ENCODE measurements around the gene SNX27.
"Not testable (repeated sequence)": the region's sequence is repeated elsewhere in the genome, so short reads cannot be mapped to it uniquely, and the experiment has no call there.

The SNX27 gene

DNA sequence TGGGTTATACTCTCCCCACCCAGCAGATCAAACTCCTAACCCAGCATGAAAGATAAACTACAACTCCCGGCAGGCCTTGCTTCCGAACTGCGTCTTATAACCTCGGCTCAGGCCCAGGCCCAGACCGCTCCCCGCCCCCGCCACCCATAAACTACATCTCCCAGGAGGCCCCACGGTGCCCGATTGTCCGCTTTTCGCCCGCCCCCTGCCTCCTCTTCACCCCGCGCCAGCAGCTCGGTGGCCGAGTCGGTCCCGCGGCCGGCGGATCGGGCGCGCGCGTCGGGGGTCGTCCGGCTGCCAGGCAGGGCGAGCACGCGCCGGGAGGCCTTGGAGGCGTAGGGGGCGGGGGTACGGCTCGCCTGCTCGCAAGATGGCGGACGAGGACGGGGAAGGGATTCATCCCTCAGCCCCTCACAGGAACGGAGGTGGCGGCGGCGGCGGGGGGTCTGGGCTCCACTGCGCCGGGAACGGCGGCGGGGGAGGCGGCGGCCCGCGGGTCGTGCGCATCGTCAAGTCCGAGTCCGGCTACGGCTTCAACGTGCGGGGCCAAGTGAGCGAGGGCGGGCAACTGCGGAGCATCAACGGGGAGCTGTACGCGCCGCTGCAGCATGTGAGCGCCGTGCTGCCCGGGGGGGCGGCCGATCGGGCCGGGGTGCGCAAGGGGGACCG, at the start of gene SNX27:
TSS of gene SNX27 (plus strand) at position 219 of the 669 bp plus-strand sequence. CDS start at position 371, 152 bp downstream.
- peak; percentile 94 for DNase-seq

- no peak for DNase-seq
These were observed 49.2 kb upstream of the SNX27 start for GRCh38 chr1:151562661-151563060.

GRCh38 chr1:151563376-151563775, 48.5 kb upstream of the SNX27 start:
- no peak for DNase-seq

- DNase-seq, result peak; percentile 66
These were observed 46.2 kb upstream of the SNX27 start for GRCh38 chr1:151565502-151566189.

DNA sequence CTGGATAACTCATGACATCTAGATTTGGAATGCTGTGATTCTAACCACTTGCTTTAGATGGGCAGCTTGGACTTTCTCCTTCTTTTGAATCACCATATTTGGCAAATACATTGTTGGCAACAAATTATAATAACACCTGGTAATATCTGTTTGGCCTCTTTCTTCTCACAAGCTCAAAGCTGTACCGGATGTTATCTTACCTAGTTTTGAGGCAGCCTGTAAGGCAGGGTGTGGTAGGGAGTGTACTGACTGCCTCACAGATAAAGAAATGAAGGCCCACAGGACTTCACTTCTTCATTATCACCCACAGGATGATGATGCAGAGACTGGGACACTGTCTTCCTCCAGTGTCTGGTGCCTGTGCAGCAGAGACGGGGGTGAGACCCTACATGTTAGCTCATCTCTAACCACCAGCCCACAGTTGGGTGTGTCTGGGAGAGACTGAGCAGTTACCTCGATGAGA, 43.2 kb upstream of the SNX27 start:
- no peak for DNase-seq

GRCh38 chr1:151570819-151571218, 41.0 kb upstream of the SNX27 start:
- peak; percentile 73 for DNase-seq

GRCh38 chr1:151574575-151575529, 37.0 kb upstream of the SNX27 start:
- DNase-seq, result no peak

GRCh38 chr1:151577173-151577572, 34.7 kb upstream of the SNX27 start:
- no peak for DNase-seq

- DNase-seq, result no peak
These were observed 32.9 kb upstream of the SNX27 start for GRCh38 chr1:151578941-151579340.

- no peak for DNase-seq
These were observed 32.2 kb upstream of the SNX27 start for GRCh38 chr1:151579436-151580225.

GRCh38 chr1:151581451-151581850, 30.4 kb upstream of the SNX27 start:
- no peak for DNase-seq

GRCh38 chr1:151581921-151582320, 29.9 kb upstream of the SNX27 start:
- no peak for DNase-seq

DNA sequence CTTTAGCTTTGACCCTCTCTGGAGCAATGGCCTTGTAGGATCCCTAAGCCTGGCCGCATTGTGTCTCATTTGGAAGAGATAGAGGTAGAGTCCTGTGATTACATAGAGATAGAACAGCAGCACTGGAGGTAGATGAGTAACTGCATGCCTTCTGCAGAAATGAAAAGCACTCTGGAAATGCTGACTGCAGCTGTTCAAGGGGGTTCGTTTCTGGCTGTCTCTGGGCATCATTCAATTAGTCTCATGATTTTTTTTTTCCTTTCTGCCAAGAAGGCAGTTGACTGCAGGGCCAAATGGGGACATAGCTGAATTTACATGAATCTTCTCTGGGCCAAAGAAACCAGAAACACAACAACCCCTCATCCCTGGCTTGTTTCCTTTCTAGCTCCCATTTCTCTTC, 28.1 kb upstream of the SNX27 start:
- DNase-seq, result no peak

DNA sequence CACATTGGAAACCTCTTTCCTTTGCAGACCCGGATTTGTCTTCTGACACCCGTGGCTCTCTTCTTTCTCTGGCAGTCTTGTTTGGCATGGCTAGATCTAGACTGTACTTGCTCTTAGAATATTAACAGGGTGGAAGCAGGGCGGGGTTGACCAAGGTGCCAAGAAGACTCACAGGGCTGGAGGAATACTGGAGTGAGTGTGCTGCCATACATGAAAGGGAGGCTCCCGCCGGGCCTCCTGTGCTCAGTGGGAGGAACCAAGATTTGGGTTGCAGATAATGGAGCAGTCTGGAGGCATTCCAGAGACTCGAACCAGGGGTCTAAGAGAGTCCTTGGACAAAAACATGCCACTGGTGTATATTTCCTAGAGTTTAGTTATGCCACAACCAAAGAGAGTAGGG, 27.6 kb upstream of the SNX27 start:
- no peak for DNase-seq

- DNase-seq, result no peak
These were observed 27.1 kb upstream of the SNX27 start for GRCh38 chr1:151584780-151585179.

DNA sequence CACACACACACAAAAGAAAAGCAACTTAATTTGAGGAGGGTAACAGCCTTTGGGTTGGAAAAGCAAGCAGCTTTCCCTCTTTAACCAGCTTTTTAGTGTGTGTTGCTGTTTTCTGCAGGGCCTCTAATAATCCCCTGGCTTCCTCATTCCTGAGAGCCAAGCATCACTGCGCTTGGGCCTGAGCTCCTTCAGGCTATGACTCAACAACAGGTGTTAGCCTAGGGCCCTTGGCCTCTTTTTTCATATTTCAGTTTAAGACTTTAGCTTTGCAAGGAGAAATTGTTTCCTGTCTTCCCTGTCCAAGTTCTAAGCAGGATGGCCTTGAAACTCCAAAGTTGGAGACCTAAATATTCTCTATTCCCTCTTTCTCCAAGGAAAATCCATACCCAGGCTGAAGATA, 26.2 kb upstream of the SNX27 start:
- DNase-seq, result no peak

GRCh38 chr1:151590961-151591360, 20.9 kb upstream of the SNX27 start:
- no peak for DNase-seq

GRCh38 chr1:151593730-151594129, 18.1 kb upstream of the SNX27 start:
- no peak for DNase-seq

- DNase-seq, result peak; percentile 67
These were observed 17.7 kb upstream of the SNX27 start for GRCh38 chr1:151594143-151594625.

- DNase-seq, result no peak
These were observed 15.5 kb upstream of the SNX27 start for GRCh38 chr1:151596166-151596953.

DNA sequence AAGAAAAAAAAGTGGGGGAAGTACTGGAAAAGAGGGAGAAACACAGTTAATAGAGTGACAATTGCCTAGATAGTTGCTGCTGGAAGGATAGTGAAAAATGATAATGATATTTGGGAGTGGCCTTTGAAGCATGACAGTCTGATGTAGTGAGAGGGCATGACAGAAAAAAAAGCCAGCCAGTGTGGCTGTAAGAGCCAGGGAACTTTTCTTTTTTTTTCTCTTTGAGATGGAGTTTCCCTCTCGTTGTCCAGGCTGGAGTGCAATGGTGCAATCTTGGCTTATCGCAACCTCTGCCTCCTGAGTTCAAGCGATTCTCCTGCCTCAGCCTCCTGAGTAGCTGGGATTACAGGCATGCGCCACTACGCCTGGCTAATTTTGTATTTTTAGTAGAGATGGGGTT, 9.3 kb upstream of the SNX27 start:
- not testable (repeated sequence) for DNase-seq

DNA sequence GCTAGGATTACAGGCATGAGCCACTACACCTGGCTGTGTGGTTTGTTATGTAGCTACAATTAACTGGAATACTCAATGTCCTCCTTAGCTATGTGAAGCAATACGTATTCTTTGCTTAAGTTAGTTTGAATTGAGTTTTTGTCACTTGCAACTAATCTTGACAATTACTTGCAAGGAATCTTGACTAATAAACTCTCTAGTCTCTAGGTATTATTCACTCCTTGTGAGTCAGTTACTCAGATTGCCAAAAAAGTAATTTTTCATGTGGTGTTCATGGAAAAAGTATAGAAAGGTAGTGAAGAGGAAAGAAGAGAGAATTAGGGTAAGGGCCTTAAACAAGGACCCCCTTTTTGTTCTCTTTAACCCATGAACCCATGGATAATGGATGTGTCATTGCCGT, 7.6 kb upstream of the SNX27 start:
- DNase-seq, result no peak

Data from COR-L47 (cell line).